Activated T-cell treated with anti-CD3 and anti-CD28 coated beads for 1 hour (primary cell): ENCODE measurements around the gene EPHX1.

ENCODE experiments used
- DNase-seq: peaks from one replicate; pipeline ENCODE4 v3.0.0-alpha.2; 2020; ENCODE audit warnings: low read depth

EPHX1 gene

GRCh38 chr1:225861834-225862580 is 52.1 kb downstream of the EPHX1 start:
- DNase-seq = no peak

- no peak for DNase-seq
Observed at GRCh38 chr1:225862581-225862950, 52.6 kb downstream of the EPHX1 start.

DNA sequence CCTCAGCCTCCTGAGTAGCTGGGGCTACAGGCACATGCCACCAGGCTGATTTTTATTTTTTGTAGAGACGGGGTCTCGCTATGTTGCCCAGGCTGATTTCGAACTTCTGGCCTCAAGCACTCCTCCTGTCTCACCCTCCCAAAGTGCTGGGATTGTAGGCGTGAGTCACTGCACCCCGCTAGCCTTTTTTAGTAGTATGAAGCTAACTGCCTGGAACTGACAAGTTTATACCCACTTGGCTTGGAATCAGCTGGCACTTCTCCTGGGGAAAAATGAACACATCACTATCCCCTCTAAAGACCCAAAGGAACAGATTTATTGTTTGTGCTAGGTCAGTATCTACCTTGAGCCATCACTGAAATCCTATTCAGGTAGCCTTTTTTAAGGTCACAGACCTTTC is 53.2 kb downstream of the EPHX1 start:
- no peak for DNase-seq

GRCh38 chr1:225865514-225865913 is 55.6 kb downstream of the EPHX1 start:
- DNase-seq = no peak

GRCh38 chr1:225866061-225866837 is 56.3 kb downstream of the EPHX1 start:
- DNase-seq = peak; percentile 59

GRCh38 chr1:225866981-225867380 is 57.1 kb downstream of the EPHX1 start:
- no peak for DNase-seq

DNA sequence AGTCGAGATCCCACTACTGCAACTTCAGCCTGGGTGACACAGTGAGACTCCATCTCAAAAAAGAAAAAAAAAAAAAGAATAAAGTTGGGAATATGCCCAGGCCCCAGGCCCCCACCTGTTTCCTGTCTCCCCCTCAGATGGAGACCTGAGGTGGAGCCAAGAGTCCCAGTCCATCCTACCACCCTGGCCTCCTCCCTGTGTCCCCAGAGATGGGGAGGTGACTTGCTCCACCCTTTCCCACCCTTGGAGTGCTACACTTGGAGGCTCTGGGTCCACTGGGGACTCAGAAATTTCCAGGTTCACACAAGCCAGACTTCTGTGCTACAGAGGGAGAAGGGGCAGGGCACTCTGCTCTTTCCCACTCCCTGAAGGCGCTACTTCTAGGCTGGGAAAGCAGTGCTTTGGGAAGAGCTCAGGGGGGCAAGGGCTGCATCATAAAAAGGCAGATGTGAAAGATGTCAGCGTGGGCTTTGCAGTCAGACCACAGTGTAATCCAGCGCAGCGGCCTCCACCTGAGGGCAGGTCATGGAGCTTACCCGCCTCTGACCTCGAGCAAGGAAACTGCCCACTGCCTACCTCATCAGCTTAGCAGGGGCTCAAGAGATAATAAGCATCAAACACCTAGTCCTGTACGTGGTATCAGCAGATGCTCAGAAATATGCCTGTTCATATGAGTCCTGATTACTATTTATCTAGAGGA is 58.9 kb downstream of the EPHX1 start:
- DNase-seq = no peak

DNA sequence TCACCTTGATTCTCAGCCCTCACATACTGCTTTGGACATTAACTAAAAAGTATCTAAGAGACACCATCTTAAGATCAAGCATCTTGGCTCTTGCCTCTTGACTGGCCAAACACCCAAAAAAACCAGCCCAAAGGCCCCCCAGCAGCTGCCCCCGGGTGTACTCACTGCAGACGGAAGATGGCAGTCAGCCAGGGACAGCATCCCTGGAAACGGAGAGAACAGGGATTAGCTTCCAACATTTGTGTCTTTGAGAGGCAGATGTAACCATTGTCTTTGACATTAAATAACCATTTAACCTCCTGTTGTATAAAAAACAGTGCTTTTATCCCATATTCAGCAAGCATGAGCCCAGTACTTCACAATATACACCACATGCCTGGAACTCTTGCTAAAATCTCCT is 61.0 kb downstream of the EPHX1 start:
- no peak for DNase-seq

- no peak for DNase-seq
Observed at GRCh38 chr1:225871359-225872074, 61.6 kb downstream of the EPHX1 start.

GRCh38 chr1:225872075-225872430 is 62.1 kb downstream of the EPHX1 start:
- DNase-seq = no peak

DNA sequence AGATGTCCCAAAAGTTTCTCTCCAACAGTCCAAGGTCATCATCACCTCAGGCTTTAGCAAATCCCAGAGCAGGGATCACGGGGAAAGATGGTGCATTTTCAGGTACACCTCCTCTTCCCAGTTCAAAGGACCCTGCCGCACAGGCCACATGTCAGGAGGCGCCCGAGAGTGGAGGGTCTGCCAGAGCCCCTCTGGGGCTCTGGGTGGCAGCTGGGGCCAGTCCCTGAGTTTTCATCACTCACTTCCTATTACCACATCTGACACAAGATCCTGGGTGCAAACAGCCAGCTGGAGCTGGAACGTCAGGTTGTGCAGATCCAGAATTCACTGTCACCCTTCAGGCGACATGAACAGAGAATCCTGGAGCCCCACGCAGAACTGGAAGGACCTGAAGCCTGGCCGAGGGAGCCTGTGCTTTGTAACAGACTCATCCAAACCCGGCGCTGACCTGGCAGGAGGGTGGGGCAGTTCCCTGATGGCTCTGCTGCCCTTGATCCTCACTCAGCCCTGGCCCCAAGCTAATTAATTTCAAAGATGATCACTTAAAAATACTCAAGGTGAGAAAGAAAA is 63.4 kb downstream of the EPHX1 start:
- no peak for DNase-seq

DNA sequence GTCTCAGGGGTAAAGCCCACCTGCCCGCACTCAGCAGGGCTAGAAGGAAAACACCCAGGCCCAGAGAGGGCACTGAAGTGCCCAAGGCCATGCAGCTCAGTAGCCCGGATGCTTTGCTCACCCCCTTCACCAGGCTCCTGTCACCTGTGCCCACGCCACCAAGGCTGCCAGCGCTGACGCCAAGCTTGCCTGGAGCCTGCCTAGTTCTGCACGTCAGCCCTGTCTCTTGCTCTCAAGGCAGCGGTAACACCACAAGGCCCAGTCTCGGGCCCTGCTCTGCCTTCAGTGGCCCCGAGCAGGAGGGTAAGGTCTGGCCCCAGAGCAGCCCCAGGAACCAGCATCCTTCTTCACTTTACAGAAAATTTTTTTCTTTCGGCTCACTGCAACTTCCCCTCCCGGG is 64.5 kb downstream of the EPHX1 start:
- no peak for DNase-seq

- no peak for DNase-seq
Observed at GRCh38 chr1:225875044-225875815, 65.3 kb downstream of the EPHX1 start.

- no peak for DNase-seq
Observed at GRCh38 chr1:225876900-225877510, 67.1 kb downstream of the EPHX1 start.

DNA sequence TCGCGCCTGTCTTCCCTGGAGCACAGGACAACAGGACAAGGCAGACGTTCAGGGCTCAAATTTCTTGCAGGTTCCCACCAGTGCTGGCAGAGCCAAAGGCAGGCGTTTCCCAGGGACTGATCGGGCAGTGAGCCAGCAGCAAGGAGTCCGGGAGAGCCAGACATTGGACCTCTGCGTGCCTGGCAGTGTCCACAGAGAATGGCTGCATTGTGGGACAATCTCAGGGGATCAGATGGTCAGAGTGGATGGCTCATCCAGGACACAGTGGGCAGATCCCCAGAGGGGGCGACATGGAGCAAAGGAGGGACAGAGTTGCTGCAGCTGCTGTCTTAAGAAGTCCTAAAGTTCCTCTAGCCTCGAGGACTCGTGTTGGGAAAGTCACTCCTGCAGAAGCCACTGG is 67.7 kb downstream of the EPHX1 start:
- no peak for DNase-seq

DNA sequence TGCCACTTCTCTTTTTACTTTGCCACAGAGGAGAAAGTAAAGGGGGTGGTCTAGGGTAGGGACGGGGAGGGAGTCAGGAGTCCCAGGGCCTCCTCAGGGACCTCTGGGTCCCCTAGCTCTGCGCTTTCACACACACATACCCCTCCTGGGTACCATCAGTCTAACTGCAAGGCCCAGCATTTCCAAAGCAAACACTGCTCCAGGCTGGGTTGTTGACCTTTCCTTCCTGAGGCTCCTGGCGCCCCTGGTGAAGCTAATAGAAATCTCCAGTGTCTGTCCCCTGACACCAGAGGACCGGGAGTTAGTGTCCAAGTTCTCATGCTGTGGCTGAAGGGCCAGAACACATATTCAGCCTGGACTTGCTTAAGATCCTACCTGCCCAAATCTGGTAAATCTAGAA is 68.4 kb downstream of the EPHX1 start:
- DNase-seq = no peak

GRCh38 chr1:225879521-225880221 is 69.7 kb downstream of the EPHX1 start:
- no peak for DNase-seq

DNA sequence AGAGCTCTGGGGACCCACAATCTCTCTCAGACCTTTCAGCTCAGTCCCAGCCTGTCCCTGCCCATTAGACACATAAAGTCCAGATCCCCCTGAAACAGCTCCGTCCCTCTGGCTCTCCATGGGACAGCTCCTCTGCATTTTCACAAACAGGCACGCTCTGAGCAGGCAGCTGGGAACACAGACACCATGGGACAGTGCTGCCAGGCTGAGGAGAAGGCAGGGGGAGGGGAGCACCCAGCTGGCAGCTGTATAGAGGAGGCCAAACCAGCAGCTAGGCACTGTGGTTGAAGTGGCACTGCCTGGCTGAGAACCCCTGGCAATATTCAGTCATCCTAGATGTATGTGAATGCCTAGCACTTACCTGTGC is 70.3 kb downstream of the EPHX1 start:
- no peak for DNase-seq

GRCh38 chr1:225880636-225881035 is 70.7 kb downstream of the EPHX1 start:
- no peak for DNase-seq
